Astrocyte of the cerebellum (primary cell): ENCODE data around the gene POLN.
A peak's percentile ranks its signal among the peaks of the same experiment; 100 is the strongest.

Source experiments
- DNase-seq: peaks from one replicate; pipeline ENCODE4 v3.0.0-alpha.2; 2011; ENCODE audit warnings: low read depth
- H3K4me3 ChIP-seq: 2 replicates; pipeline ENCODE4 v1.5.1; 2011; ENCODE audit warnings: mild to moderate bottlenecking, low read depth, low read length, moderate library complexity
- in situ Hi-C: cut with HindIII; loops from 2 replicates; pipeline ENCODE4 v1.10.0; 2017; ENCODE audit warnings: low sequenced_read_pairs
- TF ChIP-seq, protein P1 (sequence below): IDR thresholded peaks from 2 replicates; pipeline ENCODE4 v1.5.1; 2012; ENCODE audit warnings: low read length, low read depth, moderate library complexity, mild to moderate bottlenecking; ENCODE audit errors: missing control alignments

Gene POLN

DNA sequence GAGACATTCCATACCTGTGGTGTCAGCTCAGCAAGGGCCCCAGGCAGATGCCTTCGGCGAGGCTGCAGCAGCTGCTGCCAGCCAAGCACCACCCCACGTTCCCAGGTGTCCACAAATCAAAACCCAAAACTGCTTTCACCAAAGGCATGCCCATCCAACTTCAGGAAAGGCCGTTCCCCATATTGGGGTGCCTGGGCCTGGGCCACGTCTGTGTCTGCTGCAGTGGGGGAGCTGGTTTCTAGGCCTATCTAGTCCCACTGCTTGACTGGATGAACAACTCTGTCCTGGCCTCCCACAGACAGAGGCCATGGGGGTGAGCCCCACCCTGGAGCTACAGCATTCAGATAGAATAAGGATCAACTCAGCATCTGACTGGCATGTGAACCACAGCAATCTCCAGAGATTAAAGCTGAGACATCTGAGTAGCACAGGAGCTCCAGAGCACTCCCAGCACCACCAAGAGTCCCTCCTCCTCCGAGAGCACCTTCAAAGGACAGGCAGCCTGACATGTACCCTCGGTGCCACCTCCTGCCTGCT lies 145.8 kb downstream of the POLN start:
- in situ Hi-C loops: no loop called here
- TF ChIP-seq, protein P1, sequence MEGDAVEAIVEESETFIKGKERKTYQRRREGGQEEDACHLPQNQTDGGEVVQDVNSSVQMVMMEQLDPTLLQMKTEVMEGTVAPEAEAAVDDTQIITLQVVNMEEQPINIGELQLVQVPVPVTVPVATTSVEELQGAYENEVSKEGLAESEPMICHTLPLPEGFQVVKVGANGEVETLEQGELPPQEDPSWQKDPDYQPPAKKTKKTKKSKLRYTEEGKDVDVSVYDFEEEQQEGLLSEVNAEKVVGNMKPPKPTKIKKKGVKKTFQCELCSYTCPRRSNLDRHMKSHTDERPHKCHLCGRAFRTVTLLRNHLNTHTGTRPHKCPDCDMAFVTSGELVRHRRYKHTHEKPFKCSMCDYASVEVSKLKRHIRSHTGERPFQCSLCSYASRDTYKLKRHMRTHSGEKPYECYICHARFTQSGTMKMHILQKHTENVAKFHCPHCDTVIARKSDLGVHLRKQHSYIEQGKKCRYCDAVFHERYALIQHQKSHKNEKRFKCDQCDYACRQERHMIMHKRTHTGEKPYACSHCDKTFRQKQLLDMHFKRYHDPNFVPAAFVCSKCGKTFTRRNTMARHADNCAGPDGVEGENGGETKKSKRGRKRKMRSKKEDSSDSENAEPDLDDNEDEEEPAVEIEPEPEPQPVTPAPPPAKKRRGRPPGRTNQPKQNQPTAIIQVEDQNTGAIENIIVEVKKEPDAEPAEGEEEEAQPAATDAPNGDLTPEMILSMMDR: no peak
- H3K4me3 ChIP-seq: no peak overlapping the region
- DNase-seq: no peak

DNA sequence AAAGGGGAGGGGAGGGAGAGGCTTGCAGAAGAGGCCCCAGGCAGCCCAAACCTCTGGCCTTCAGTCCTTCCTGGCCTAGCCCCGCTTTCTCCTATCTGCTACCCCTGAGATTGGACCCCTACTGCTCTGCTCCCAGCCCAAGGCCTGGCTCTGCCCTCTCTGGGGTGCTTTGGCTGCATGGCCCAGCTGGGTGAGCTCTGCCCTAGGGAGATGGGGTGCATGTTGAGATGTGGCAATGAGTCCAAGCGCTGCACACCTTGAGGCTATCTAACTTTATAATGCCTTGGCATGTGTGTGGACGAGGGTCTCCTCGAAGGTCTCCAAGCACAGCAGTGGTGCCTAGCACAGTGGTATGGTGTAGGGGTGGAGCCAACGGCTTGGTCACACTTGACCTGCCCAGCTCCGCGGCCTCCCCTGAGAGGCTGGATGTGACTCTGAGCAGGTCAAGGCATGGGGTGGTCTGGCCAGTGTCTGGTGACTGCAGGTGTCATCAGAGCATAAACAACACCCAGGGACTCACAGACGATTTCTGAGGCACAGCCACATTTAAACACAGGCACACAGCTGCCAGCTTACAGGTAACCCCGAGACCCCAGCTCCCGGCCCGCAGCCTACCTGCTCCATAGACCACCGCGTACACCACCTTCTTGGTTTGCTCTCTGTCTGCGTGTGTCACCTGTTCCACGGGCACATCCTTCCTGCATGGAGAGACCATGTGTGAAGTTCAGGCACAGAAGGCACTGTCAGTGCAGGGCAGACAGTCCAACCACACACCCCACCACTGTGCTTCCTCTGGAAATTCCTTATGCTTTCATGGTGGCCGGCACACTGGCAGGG lies 146.5 kb downstream of the POLN start:
- TF ChIP-seq, protein P1: no peak

DNA sequence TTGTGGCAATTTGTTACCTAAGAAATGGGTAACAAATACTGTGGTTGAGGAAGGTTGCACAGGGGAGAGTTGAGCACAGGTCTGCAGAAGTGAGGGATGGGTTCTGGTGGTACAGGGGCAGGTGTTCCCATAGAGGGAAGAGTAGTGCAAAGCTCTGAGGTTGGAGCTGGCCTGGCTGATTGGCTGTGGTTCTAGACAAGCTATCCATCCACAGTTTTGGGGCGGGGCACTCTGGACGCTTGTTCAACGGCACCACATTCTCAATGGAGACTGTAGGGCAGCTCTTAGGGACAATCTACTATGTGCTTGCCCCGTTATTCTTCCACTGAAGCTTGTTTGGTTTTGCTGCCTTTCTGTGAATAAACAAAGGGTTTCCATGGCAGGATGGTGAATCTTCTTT lies 147.4 kb downstream of the POLN start:
- in situ Hi-C loops: loop anchor here (5.0 kb wide), 1 partner anchor 62 kb away; no protein-coding TSS in a partner anchor
- no peak overlapping the region for H3K4me3 ChIP-seq
- DNase-seq: no peak
- TF ChIP-seq, protein P1: no peak

More for the DNA sequence above, 146.5 kb downstream of the POLN start:
- in situ Hi-C loops: no loop called here
- DNase-seq: peak; percentile 5
- no peak overlapping the region for H3K4me3 ChIP-seq

DNA sequence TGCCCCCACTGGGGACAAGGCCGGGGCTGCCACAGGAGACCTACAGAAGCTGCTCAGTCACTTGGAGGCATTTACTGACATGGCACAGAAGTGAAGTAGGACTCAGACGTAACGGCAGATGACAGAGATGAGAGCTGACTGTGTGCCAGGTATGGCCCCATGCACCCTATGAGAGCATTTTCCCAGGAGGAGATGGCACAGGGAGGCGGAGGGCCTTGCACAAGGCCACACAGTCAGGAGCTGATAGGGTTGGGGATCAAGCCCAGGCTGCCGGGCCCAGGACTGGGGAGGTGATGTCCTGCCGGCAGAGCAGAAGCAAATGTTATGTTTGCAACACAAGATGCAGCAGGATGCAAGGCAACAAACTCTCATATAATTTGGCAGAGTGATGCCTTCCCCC lies 148.7 kb downstream of the POLN start:
- no peak overlapping the region for H3K4me3 ChIP-seq
- DNase-seq: no peak
- in situ Hi-C loops: loop anchor here (5.0 kb wide), 1 partner anchor 61 kb away; no protein-coding TSS in a partner anchor
- TF ChIP-seq, protein P1: no peak

DNA sequence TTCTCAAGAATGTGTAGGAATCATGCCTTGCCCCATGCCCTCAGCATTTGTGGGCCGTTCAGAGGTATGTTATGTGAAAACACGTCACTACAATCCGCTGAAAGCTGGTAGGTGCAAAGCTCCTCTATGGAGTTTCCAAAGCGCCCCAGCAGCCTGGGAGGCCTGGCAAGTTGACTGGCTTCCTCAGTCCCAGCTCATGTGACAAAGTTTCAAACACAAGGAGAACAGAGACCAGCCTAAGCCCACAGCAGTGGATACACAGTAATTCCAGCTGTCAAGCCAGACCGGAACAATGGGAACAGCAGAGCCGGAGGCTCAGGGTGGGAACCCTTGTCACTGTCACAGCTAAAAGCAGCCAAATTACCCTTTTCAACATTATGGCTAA lies 149.3 kb downstream of the POLN start:
- in situ Hi-C loops: loop anchor here (5.0 kb wide), 1 partner anchor 60 kb away; no protein-coding TSS in a partner anchor
- no peak for DNase-seq
- no peak overlapping the region for H3K4me3 ChIP-seq
- TF ChIP-seq, protein P1: no peak

DNA sequence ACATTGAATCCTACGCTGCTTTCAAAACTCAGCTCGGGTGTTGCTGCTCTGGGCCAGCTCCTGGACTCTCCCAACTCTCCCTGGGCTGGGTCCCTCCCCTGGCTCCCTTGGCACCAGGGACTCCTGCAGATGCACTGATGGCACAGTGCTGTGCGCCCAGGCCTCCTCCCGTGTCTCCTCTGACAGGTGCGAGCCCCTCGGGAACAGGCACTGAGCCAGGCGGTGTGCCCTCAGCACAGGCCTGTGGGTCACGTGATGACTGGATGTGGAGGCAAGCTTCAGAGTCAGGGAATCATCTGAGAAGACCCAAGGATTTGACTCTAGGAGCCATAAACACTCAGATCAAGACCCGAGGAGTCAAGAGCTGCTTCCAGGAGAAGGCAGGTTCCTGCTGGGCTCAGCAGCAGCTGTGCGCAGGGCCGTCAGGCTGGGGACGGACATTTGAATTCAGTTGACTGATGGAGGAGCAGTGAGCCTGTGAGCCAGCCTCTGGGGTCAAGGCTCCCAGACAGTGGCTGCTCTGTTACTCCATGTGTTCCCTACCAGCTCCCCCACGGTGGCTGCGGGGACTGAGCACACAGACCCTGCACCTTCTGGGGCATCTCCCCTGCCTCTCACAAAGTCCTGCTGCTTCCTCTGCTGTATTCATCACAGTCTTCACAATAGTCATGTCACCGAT lies 149.8 kb downstream of the POLN start:
- TF ChIP-seq, protein P1: no peak
- in situ Hi-C loops: loop anchor here (5.0 kb wide), 1 partner anchor 60 kb away; no protein-coding TSS in a partner anchor
- H3K4me3 ChIP-seq: no peak overlapping the region
- no peak for DNase-seq
